ENCODE measurements around the gene MGMT. TPM values are rescaled to one million over a fixed set of nuclear protein-coding genes. Genes with fewer than 3 reads are reported as not detected.

Gene MGMT
- total RNA-seq, 4 donors from 2014 or later = 16.5 to 37.5 (median 32.1) TPM

GRCh38 chr10:129740532-129741279, 273.7 kb downstream of the MGMT start:
- peaks cover 0 to 24% of the 10 kb centered on the region in 2 donors for H3K36me3 ChIP-seq
- ATAC-seq = no peak
- H3K27ac ChIP-seq = no peak overlapping the region
- TF ChIP-seq POLR2AphosphoS5 (IDR thresholded peaks at IDR 0.05) (no peak), CTCF (IDR thresholded peaks at IDR 0.05) (no peak), EP300 (IDR thresholded peaks at IDR 0.05) (no peak), POLR2A (IDR thresholded peaks at IDR 0.05) (no peak)
- no peaks in the 10 kb centered on the region for H3K4me1 ChIP-seq
- no peaks in the 10 kb centered on the region for H3K27me3 ChIP-seq
- H3K4me3 ChIP-seq = no peak overlapping the region
- 92% methylated on average over 7 to 8 of the region's 15 CpGs for WGBS, 2 donors (ENCODE audit: low coverage in 1 of 2)
- H3K9me3 ChIP-seq = peaks cover 0 to 20% (median 0%) of the 10 kb centered on the region in 3 donors

- 71 to 100% methylated on average over 1 to 2 of the region's 19 CpGs for WGBS, 2 donors (ENCODE audit: low coverage in 1 of 2)
- H3K36me3 ChIP-seq = peaks cover 0 to 24% of the 10 kb centered on the region in 2 donors
- no peak for TF ChIP-seq POLR2AphosphoS5 (IDR thresholded peaks at IDR 0.05)
- no peak for TF ChIP-seq EP300 (IDR thresholded peaks at IDR 0.05)
- no peak for TF ChIP-seq CTCF (IDR thresholded peaks at IDR 0.05)
- no peak for TF ChIP-seq POLR2A (IDR thresholded peaks at IDR 0.05)
- no peak overlapping the region for H3K27ac ChIP-seq
- no peaks in the 10 kb centered on the region for H3K4me1 ChIP-seq
- H3K27me3 ChIP-seq = no peaks in the 10 kb centered on the region
- peaks cover 0 to 27% (median 0%) of the 10 kb centered on the region in 3 donors for H3K9me3 ChIP-seq
- H3K4me3 ChIP-seq = no peak overlapping the region
- ATAC-seq = no peak
Measured at GRCh38 chr10:129741280-129741977, 274.4 kb downstream of the MGMT start.

GRCh38 chr10:129741978-129742741, 275.1 kb downstream of the MGMT start:
- Histone ChIP-seq H3K27me3 (no peaks in the 10 kb centered on the region), H3K27ac (no peak overlapping the region), H3K4me1 (no peaks in the 10 kb centered on the region), H3K36me3 (peaks cover 0 to 24% of the 10 kb centered on the region in 2 donors), H3K4me3 (no peak overlapping the region), H3K9me3 (peaks cover 0 to 32% (median 0%) of the 10 kb centered on the region in 3 donors)
- no peak for ATAC-seq
- 90 to 93% methylated on average over 3 to 4 of the region's 19 CpGs for WGBS, 2 donors (ENCODE audit: low coverage in 1 of 2)
- TF ChIP-seq POLR2A (IDR thresholded peaks at IDR 0.05) (no peak), EP300 (IDR thresholded peaks at IDR 0.05) (no peak), CTCF (IDR thresholded peaks at IDR 0.05) (no peak), POLR2AphosphoS5 (IDR thresholded peaks at IDR 0.05) (no peak)

GRCh38 chr10:129742742-129743550, 275.9 kb downstream of the MGMT start:
- Histone ChIP-seq H3K9me3 (peaks cover 0 to 40% (median 0%) of the 10 kb centered on the region in 3 donors), H3K27ac (no peak overlapping the region), H3K4me3 (no peak overlapping the region), H3K36me3 (peaks cover 0 to 24% of the 10 kb centered on the region in 2 donors), H3K27me3 (no peaks in the 10 kb centered on the region), H3K4me1 (no peaks in the 10 kb centered on the region)
- ATAC-seq = no peak
- WGBS, 2 donors (ENCODE audit: low coverage in 1 of 2) = 93 to 99% methylated on average over 12 to 13 of the region's 30 CpGs
- TF ChIP-seq EP300 (IDR thresholded peaks at IDR 0.05) (no peak), POLR2A (IDR thresholded peaks at IDR 0.05) (no peak), POLR2AphosphoS5 (IDR thresholded peaks at IDR 0.05) (no peak), CTCF (IDR thresholded peaks at IDR 0.05) (no peak)
